ENCODE data around the gene AUH.

The AUH gene

GRCh38 chr9:91328186-91328585 is 33.5 kb downstream of the AUH start:
- no peak overlapping the region for H3K4me3 ChIP-seq (ENCODE audit: insufficient read depth, low read depth, low read length, poor library complexity, severe bottlenecking)
- no peaks in the 10 kb centered on the region for H3K4me1 ChIP-seq (ENCODE audit: control insufficient read depth, insufficient read depth, low read length, poor library complexity, severe bottlenecking)
- H3K27ac ChIP-seq (ENCODE audit: insufficient read depth, low read length, poor library complexity, severe bottlenecking) = no peak overlapping the region
- no peaks in the 10 kb centered on the region for H3K27me3 ChIP-seq (replicated peaks; ENCODE audit: control insufficient read depth, insufficient read depth, low read length, poor library complexity, severe bottlenecking)
- DNase-seq = no peak
- no peaks in the 10 kb centered on the region for H3K9me3 ChIP-seq (ENCODE audit: control insufficient read depth, low read length)
- peaks cover 7% of the 10 kb centered on the region for H3K36me3 ChIP-seq (ENCODE audit: control insufficient read depth, insufficient read depth, low read length)

DNA sequence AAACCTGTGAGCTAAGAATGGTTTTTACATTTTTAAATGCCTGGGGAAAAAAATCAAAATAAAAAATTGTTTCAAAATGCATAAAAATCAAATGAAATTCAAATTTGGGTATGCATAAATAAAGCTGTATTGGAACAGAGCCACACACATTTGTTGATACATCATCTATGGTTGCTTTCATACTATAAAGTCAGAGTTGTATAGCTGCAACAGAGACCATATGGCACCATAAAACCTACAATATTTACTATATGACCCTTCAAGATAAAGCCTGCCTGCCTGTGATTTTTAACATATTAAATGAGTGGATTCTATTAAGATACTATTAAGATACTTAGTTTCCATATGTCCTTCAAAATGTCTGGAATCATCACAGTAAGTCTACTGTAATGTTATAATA is 40.0 kb downstream of the AUH start:
- Histone ChIP-seq H3K36me3 (ENCODE audit: control insufficient read depth, insufficient read depth, low read length) (no peaks in the 10 kb centered on the region), H3K27me3 (replicated peaks; ENCODE audit: control insufficient read depth, insufficient read depth, low read length, poor library complexity, severe bottlenecking) (no peaks in the 10 kb centered on the region), H3K27ac (ENCODE audit: insufficient read depth, low read length, poor library complexity, severe bottlenecking) (no peak overlapping the region), H3K4me1 (ENCODE audit: control insufficient read depth, insufficient read depth, low read length, poor library complexity, severe bottlenecking) (no peaks in the 10 kb centered on the region), H3K4me3 (ENCODE audit: insufficient read depth, low read depth, low read length, poor library complexity, severe bottlenecking) (no peak overlapping the region), H3K9me3 (ENCODE audit: control insufficient read depth, low read length) (no peaks in the 10 kb centered on the region)
- no peak for DNase-seq

- Histone ChIP-seq H3K36me3 (ENCODE audit: control insufficient read depth, insufficient read depth, low read length) (no peaks in the 10 kb centered on the region), H3K27ac (ENCODE audit: insufficient read depth, low read length, poor library complexity, severe bottlenecking) (no peak overlapping the region), H3K27me3 (replicated peaks; ENCODE audit: control insufficient read depth, insufficient read depth, low read length, poor library complexity, severe bottlenecking) (no peaks in the 10 kb centered on the region), H3K9me3 (ENCODE audit: control insufficient read depth, low read length) (no peaks in the 10 kb centered on the region), H3K4me3 (ENCODE audit: insufficient read depth, low read depth, low read length, poor library complexity, severe bottlenecking) (no peak overlapping the region), H3K4me1 (ENCODE audit: control insufficient read depth, insufficient read depth, low read length, poor library complexity, severe bottlenecking) (no peaks in the 10 kb centered on the region)
- no peak for DNase-seq
Observed at GRCh38 chr9:91320299-91320698, 41.4 kb downstream of the AUH start.

DNA sequence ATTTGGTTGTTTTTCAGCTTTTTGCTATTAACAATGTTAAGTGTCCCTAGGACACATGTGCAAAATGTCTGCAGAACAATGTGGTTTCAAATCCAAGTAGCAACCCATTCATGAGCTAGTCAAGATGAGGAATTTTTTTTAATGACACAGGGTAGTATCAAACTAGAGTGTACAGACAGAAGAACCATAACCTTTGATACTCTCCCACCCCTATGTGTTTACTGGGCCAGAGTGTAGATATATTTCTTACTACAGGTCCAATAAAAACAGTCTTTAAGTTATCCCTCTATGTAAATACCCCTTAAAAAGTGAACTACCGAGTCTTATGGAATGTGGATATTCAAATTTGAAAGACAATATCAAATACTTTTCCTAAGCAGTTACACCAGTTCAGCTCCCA is 45.6 kb downstream of the AUH start:
- H3K9me3 ChIP-seq (ENCODE audit: control insufficient read depth, low read length) = no peaks in the 10 kb centered on the region
- H3K27me3 ChIP-seq (replicated peaks; ENCODE audit: control insufficient read depth, insufficient read depth, low read length, poor library complexity, severe bottlenecking) = no peaks in the 10 kb centered on the region
- H3K36me3 ChIP-seq (ENCODE audit: control insufficient read depth, insufficient read depth, low read length) = no peaks in the 10 kb centered on the region
- no peak for DNase-seq
- H3K27ac ChIP-seq (ENCODE audit: insufficient read depth, low read length, poor library complexity, severe bottlenecking) = no peak overlapping the region
- H3K4me3 ChIP-seq (ENCODE audit: insufficient read depth, low read depth, low read length, poor library complexity, severe bottlenecking) = no peak overlapping the region
- no peaks in the 10 kb centered on the region for H3K4me1 ChIP-seq (ENCODE audit: control insufficient read depth, insufficient read depth, low read length, poor library complexity, severe bottlenecking)

- no peak for DNase-seq
- no peaks in the 10 kb centered on the region for H3K27me3 ChIP-seq (replicated peaks; ENCODE audit: control insufficient read depth, insufficient read depth, low read length, poor library complexity, severe bottlenecking)
- no peaks in the 10 kb centered on the region for H3K4me1 ChIP-seq (ENCODE audit: control insufficient read depth, insufficient read depth, low read length, poor library complexity, severe bottlenecking)
- H3K27ac ChIP-seq (ENCODE audit: insufficient read depth, low read length, poor library complexity, severe bottlenecking) = no peak overlapping the region
- no peaks in the 10 kb centered on the region for H3K36me3 ChIP-seq (ENCODE audit: control insufficient read depth, insufficient read depth, low read length)
- no peaks in the 10 kb centered on the region for H3K9me3 ChIP-seq (ENCODE audit: control insufficient read depth, low read length)
- no peak overlapping the region for H3K4me3 ChIP-seq (ENCODE audit: insufficient read depth, low read depth, low read length, poor library complexity, severe bottlenecking)
Observed at GRCh38 chr9:91315191-91315590, 46.5 kb downstream of the AUH start.

DNA sequence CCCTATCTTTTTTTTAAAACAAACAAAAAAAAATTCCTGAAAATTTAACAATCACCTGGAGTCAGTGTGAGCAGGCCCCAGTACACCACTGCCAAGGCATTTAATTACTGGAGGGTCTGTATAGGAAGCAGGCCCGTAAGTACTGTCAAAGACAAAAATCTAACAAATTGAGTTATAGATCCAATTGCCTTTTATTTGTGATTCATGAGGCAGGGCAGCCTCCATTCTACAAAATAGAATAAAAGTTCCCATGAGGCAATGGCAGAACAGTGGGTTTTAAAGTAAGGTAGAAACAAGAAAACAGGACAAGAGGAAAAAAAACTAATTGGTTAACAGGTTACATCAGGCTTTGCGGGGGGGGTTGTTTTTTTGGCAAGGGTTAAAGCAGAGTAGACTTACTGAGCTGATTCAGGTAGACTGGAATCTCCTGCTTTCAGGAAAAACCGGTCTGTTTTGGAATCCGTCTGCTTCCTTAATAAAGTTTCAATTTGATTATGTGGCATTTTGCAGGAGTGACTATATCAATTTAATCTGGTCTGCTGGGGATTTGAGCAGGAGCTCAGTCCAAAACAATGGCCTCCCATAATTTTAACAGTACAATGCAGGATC is 48.9 kb downstream of the AUH start:
- no peaks in the 10 kb centered on the region for H3K36me3 ChIP-seq (ENCODE audit: control insufficient read depth, insufficient read depth, low read length)
- H3K9me3 ChIP-seq (ENCODE audit: control insufficient read depth, low read length) = no peaks in the 10 kb centered on the region
- H3K4me3 ChIP-seq (ENCODE audit: insufficient read depth, low read depth, low read length, poor library complexity, severe bottlenecking) = no peak overlapping the region
- no peak overlapping the region for H3K27ac ChIP-seq (ENCODE audit: insufficient read depth, low read length, poor library complexity, severe bottlenecking)
- no peaks in the 10 kb centered on the region for H3K27me3 ChIP-seq (replicated peaks; ENCODE audit: control insufficient read depth, insufficient read depth, low read length, poor library complexity, severe bottlenecking)
- H3K4me1 ChIP-seq (ENCODE audit: control insufficient read depth, insufficient read depth, low read length, poor library complexity, severe bottlenecking) = no peaks in the 10 kb centered on the region
- DNase-seq = no peak

DNA sequence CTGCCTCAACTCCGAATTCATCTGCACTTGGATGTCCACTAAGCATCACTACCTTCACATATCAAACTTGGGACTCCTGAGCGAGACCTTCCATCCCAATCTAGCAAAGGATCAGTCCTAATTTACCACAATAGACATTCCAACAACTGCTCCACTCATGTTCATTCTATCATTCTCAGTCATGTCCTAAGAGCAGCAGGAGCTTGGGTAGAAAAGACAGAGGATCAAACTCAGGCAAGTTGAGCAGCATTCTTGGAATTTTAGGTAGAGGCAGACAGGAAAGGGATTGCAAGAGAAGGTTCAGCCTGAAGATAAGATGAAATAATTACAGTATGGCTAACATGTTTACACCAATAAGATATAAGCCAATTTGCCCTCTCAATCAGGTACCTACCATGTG is 51.7 kb downstream of the AUH start:
- no peaks in the 10 kb centered on the region for H3K36me3 ChIP-seq (ENCODE audit: control insufficient read depth, insufficient read depth, low read length)
- H3K4me1 ChIP-seq (ENCODE audit: control insufficient read depth, insufficient read depth, low read length, poor library complexity, severe bottlenecking) = no peaks in the 10 kb centered on the region
- H3K27me3 ChIP-seq (replicated peaks; ENCODE audit: control insufficient read depth, insufficient read depth, low read length, poor library complexity, severe bottlenecking) = no peaks in the 10 kb centered on the region
- no peak for DNase-seq
- no peaks in the 10 kb centered on the region for H3K9me3 ChIP-seq (ENCODE audit: control insufficient read depth, low read length)
- no peak overlapping the region for H3K4me3 ChIP-seq (ENCODE audit: insufficient read depth, low read depth, low read length, poor library complexity, severe bottlenecking)
- no peak overlapping the region for H3K27ac ChIP-seq (ENCODE audit: insufficient read depth, low read length, poor library complexity, severe bottlenecking)

GRCh38 chr9:91308191-91308590 is 53.5 kb downstream of the AUH start:
- no peak for DNase-seq
- no peaks in the 10 kb centered on the region for H3K9me3 ChIP-seq (ENCODE audit: control insufficient read depth, low read length)
- H3K36me3 ChIP-seq (ENCODE audit: control insufficient read depth, insufficient read depth, low read length) = no peaks in the 10 kb centered on the region

GRCh38 chr9:91307279-91307678 is 54.4 kb downstream of the AUH start:
- no peaks in the 10 kb centered on the region for H3K9me3 ChIP-seq (ENCODE audit: control insufficient read depth, low read length)
- no peaks in the 10 kb centered on the region for H3K27me3 ChIP-seq (replicated peaks; ENCODE audit: control insufficient read depth, insufficient read depth, low read length, poor library complexity, severe bottlenecking)
- no peaks in the 10 kb centered on the region for H3K4me1 ChIP-seq (ENCODE audit: control insufficient read depth, insufficient read depth, low read length, poor library complexity, severe bottlenecking)
- H3K36me3 ChIP-seq (ENCODE audit: control insufficient read depth, insufficient read depth, low read length) = no peaks in the 10 kb centered on the region
- no peak for DNase-seq
- H3K4me3 ChIP-seq (ENCODE audit: insufficient read depth, low read depth, low read length, poor library complexity, severe bottlenecking) = no peak overlapping the region
- no peak overlapping the region for H3K27ac ChIP-seq (ENCODE audit: insufficient read depth, low read length, poor library complexity, severe bottlenecking)

More at GRCh38 chr9:91308191-91308590, 53.5 kb downstream of the AUH start:
- Histone ChIP-seq H3K27me3 (replicated peaks; ENCODE audit: control insufficient read depth, insufficient read depth, low read length, poor library complexity, severe bottlenecking) (no peaks in the 10 kb centered on the region), H3K4me3 (ENCODE audit: insufficient read depth, low read depth, low read length, poor library complexity, severe bottlenecking) (no peak overlapping the region), H3K27ac (ENCODE audit: insufficient read depth, low read length, poor library complexity, severe bottlenecking) (no peak overlapping the region), H3K4me1 (ENCODE audit: control insufficient read depth, insufficient read depth, low read length, poor library complexity, severe bottlenecking) (no peaks in the 10 kb centered on the region)

DNA sequence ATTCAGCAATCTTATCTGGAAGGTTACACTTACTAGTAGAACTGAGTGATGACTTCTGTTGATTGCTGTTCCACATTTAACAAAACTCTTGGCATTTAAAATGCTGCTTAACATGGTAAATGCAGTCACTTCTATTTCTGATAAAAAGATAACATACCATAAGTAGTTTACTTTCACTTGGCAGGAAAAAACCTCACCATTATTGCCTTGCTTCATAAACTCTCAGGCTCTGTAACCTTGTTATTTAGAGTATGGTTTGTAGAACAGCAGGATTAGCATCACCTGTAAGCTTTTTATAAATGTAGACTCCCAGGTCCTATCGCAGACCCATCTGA is 55.5 kb downstream of the AUH start:
- Histone ChIP-seq H3K27ac (ENCODE audit: insufficient read depth, low read length, poor library complexity, severe bottlenecking) (no peak overlapping the region), H3K9me3 (ENCODE audit: control insufficient read depth, low read length) (no peaks in the 10 kb centered on the region), H3K27me3 (replicated peaks; ENCODE audit: control insufficient read depth, insufficient read depth, low read length, poor library complexity, severe bottlenecking) (no peaks in the 10 kb centered on the region), H3K4me1 (ENCODE audit: control insufficient read depth, insufficient read depth, low read length, poor library complexity, severe bottlenecking) (no peaks in the 10 kb centered on the region), H3K36me3 (ENCODE audit: control insufficient read depth, insufficient read depth, low read length) (no peaks in the 10 kb centered on the region), H3K4me3 (ENCODE audit: insufficient read depth, low read depth, low read length, poor library complexity, severe bottlenecking) (no peak overlapping the region)
- DNase-seq = no peak

All from effector memory CD4-positive, alpha-beta T cell (primary cell).